ENCODE results near the gene LENEP. TPM values are rescaled to one million over a fixed set of nuclear protein-coding genes. Genes with fewer than 3 reads are reported as not detected.

LENEP gene
- polyA plus RNA-seq, 2 of the 4 experiments (the other 2 are of a cell fraction) = not detected

DNA sequence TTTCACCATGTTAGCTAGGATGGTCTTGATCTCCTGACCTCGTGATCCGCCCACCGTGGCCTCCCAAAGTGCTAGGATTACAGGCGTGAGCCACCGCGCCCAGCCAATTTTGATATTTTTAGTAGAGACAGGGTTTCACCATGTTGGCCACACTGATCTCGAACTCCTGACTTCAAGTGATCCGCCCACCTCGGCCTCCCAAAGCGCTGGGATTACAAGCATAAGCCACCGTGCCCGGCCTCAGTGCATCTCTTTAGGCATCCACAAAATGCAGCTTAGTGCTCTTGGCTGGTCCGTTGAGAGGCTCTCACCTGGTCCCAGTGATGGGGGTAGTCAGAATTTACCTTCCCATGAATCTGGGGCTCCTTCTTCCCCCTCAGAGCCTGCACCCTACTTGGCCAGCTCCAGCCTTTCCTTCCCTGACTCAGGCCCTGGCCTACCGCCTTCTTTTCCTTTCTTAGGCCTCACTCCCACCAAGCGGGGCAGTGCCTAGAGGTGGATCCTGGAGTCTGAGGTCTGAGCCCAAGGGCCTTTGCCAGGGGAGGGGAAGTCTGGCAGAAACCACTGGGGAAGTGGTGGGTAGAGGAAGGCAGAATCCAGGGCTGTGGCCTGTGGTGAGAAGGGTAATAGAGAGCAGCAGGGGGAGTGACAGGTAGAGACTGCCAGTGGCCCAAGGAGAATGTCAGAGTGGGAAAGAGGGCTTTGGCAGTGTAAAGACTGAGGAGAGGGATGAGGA lies 3.7 kb downstream of the LENEP start:
- ChIA-PET CTCF (interaction anchor here (1.2 to 1.3 kb wide), 2 partner anchors 91 to 435 kb away, joined by 3 to 5 read pairs; no protein-coding TSS in a partner anchor), POLR2A (interaction anchor here (0.7 to 6.0 kb wide), 4 partner anchors 13 to 36 kb away, joined by 4 to 91 read pairs (median 28); partner anchors contain the start of genes CKS1B, PYGO2 and SHC1)
- ATAC-seq (no peak), DNase-seq (ENCODE audit: low read depth in 1 of 2, low spot score in 1 of 2) (no peak), FAIRE-seq (no peak)
- Histone ChIP-seq H3K27ac (peak overlapping the region in 1 of 2 experiments; percentile 21; a peak in 1 of 6 replicates), H3K4me2 (no peak overlapping the region), H3K4me3 (no peak overlapping the region), H3K4me1 (peaks cover 46% of the 10 kb centered on the region), H3K9me3 (no peaks in the 10 kb centered on the region)
- no peak for TF ChIP-seq FOSB (CRISPR knock-in tag; IDR thresholded peaks at IDR 0.05)
- no peak for TF ChIP-seq MAFK (IDR thresholded peaks at IDR 0.05; ENCODE audit: partially characterized antibody)
- TF ChIP-seq EHF (CRISPR knock-in tag; IDR thresholded peaks at IDR 0.05) = no peak
- TF ChIP-seq, protein P1, sequence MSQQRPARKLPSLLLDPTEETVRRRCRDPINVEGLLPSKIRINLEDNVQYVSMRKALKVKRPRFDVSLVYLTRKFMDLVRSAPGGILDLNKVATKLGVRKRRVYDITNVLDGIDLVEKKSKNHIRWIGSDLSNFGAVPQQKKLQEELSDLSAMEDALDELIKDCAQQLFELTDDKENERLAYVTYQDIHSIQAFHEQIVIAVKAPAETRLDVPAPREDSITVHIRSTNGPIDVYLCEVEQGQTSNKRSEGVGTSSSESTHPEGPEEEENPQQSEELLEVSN (IDR thresholded peaks at IDR 0.05; ENCODE audit: borderline replicate concordance, low read depth) = no peak
- no peak for TF ChIP-seq ZC3H11A (IDR thresholded peaks at IDR 0.05)
- 86% methylated on average over 15 of the region's 15 CpGs for WGBS (ENCODE audit: missing lambda C conversion rate)

DNA sequence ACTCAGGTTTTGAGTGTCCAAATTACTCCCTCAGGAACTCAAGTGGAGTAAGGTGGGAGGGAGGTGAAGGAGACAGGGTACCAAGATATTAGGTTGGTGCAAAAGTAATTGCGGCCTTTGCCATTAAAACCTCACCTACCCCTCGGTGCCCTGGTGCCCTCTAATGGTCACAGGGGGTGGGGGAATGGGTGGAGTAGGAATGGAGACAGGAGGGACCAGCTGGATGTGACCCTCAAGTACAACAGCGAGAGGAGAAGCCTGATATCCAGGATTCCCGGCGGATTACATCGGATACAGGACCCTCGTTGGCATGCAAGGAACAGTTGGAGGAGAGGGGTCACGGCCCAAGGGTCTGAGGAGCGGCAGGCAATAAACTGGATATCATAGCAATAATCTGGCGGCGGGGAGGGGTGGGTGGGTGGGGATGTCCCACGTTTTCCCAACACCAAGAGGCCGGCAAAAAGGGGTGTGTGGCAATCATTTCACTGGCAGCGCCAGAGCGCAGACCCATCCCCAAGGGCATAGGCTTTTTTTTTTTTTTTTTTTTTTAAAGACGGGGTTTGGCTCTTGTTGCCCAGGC lies 4.9 kb downstream of the LENEP start:
- Histone ChIP-seq H3K27ac (peak overlapping the region in 1 of 2 experiments; percentile 100; a peak in 3 of 6 replicates), H3K4me2 (peak overlapping the region; percentile 99; the same call in 1 of the 3 replicates), H3K4me1 (peaks cover 39% of the 10 kb centered on the region), H3K4me3 (no peak overlapping the region), H3K9me3 (no peaks in the 10 kb centered on the region)
- CTCF ChIA-PET = interaction anchor here (0.6 to 1.5 kb wide), 4 partner anchors 87 to 517 kb away, joined by 3 to 4 read pairs (median 3); no protein-coding TSS in a partner anchor
- 83% methylated on average over 16 of the region's 16 CpGs for WGBS (ENCODE audit: missing lambda C conversion rate)
- ATAC-seq (no peak), DNase-seq (ENCODE audit: low read depth in 1 of 2, low spot score in 1 of 2) (no peak), FAIRE-seq (no peak)
- no peak for TF ChIP-seq CEBPB (IDR thresholded peaks at IDR 0.05)
- TF ChIP-seq, protein P2, sequence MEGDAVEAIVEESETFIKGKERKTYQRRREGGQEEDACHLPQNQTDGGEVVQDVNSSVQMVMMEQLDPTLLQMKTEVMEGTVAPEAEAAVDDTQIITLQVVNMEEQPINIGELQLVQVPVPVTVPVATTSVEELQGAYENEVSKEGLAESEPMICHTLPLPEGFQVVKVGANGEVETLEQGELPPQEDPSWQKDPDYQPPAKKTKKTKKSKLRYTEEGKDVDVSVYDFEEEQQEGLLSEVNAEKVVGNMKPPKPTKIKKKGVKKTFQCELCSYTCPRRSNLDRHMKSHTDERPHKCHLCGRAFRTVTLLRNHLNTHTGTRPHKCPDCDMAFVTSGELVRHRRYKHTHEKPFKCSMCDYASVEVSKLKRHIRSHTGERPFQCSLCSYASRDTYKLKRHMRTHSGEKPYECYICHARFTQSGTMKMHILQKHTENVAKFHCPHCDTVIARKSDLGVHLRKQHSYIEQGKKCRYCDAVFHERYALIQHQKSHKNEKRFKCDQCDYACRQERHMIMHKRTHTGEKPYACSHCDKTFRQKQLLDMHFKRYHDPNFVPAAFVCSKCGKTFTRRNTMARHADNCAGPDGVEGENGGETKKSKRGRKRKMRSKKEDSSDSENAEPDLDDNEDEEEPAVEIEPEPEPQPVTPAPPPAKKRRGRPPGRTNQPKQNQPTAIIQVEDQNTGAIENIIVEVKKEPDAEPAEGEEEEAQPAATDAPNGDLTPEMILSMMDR (IDR thresholded peaks at IDR 0.05) = 0 out of 3 replicates have a peak, but pooled peaks have one; percentile 7
- TF ChIP-seq, protein P3, sequence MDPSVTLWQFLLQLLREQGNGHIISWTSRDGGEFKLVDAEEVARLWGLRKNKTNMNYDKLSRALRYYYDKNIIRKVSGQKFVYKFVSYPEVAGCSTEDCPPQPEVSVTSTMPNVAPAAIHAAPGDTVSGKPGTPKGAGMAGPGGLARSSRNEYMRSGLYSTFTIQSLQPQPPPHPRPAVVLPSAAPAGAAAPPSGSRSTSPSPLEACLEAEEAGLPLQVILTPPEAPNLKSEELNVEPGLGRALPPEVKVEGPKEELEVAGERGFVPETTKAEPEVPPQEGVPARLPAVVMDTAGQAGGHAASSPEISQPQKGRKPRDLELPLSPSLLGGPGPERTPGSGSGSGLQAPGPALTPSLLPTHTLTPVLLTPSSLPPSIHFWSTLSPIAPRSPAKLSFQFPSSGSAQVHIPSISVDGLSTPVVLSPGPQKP (IDR thresholded peaks at IDR 0.05; ENCODE audit: low read depth, low read length) = no peak
- TF ChIP-seq KDM1A (IDR thresholded peaks at IDR 0.05; ENCODE audit: low read depth) = no peak
- no peak for TF ChIP-seq ZNF302 (CRISPR knock-in tag; IDR thresholded peaks at IDR 0.05)
- TF ChIP-seq GATA3 (IDR thresholded peaks at IDR 0.05; ENCODE audit: borderline replicate concordance) = no peak
- no peak for TF ChIP-seq HOXB5 (CRISPR knock-in tag; IDR thresholded peaks at IDR 0.05)
- TF ChIP-seq CBX8 (IDR thresholded peaks at IDR 0.05) = no peak
- no peak for TF ChIP-seq EHMT2 (IDR thresholded peaks at IDR 0.05; ENCODE audit: low read depth)
- no peak for TF ChIP-seq TP53 (CRISPR knock-in tag; IDR thresholded peaks at IDR 0.05)
- TF ChIP-seq MYC (IDR thresholded peaks at IDR 0.05; ENCODE audit: borderline replicate concordance, low read length) = no peak
- 0 out of 5 replicates have a peak, but pooled peaks of 1 of the 2 experiments have one; percentile 9 for TF ChIP-seq RAD21 (conservative IDR thresholded peaks at IDR 0.05 in 1 of 2, IDR thresholded peaks at IDR 0.05 in 1 of 2)
- no peak for TF ChIP-seq ESRRA (IDR thresholded peaks at IDR 0.05; ENCODE audit: borderline replicate concordance, low read length)
- POLR2A ChIA-PET = interaction anchor here (0.6 to 4.8 kb wide), 6 partner anchors 10 to 28 kb away, joined by 3 to 52 read pairs (median 8); partner anchors contain the start of genes CKS1B, FLAD1 and SHC1

Data from A549 (cell line).